Upper lobe of right lung (tissue), 1 donor: ENCODE results near the gene HIVEP3. TPM values are rescaled to one million over a fixed set of nuclear protein-coding genes. Genes with fewer than 3 reads are reported as not detected.
A peak's percentile ranks its signal among the peaks of the same experiment; 100 is the strongest.

Experiments
- ATAC-seq: fragments of 200-7000 bp; cut with Tn5 transposase; one replicate; pipeline ENCODE4 v1.9.1; 2020; ENCODE audit warnings: mild to moderate bottlenecking, moderate library complexity
- DNase-seq: peaks from one replicate; pipeline ENCODE4 v3.0.0-alpha.2; 2020
- H3K27ac ChIP-seq: fragments of 200-600 bp; one replicate; pipeline ENCODE4 v1.8.0; 2022
- H3K27me3 ChIP-seq: fragments of 200-600 bp; one replicate; pipeline ENCODE4 v1.8.0; 2022; ENCODE audit warnings: mild to moderate bottlenecking
- H3K36me3 ChIP-seq: fragments of 200-600 bp; one replicate; pipeline ENCODE4 v1.8.0; 2022
- H3K4me1 ChIP-seq: fragments of 200-600 bp; one replicate; pipeline ENCODE4 v1.8.0; 2022
- H3K4me3 ChIP-seq: fragments of 200-600 bp; one replicate; pipeline ENCODE4 v1.8.0; 2022; ENCODE audit warnings: mild to moderate bottlenecking
- H3K9me3 ChIP-seq: fragments of 200-600 bp; one replicate; pipeline ENCODE4 v1.8.0; 2022
- intact Hi-C: fragments of 100-400 bp; cut with DNase I; formaldehyde crosslinking; loops from one replicate; pipeline ENCODE4 v1.11.0; 2022
- total RNA-seq: library from RNA; stranded (reverse); fragmentation: NEBNext Ultra II Directional; extraction: Animal tissue kit (Norgen Biotek cat#: 25700); gene quantifications from one replicate; pipeline ENCODE4 v1.2.1, GENCODE V29; 2021
- TF ChIP-seq, protein P1 (sequence below): fragments of 200-600 bp; IDR thresholded peaks from one replicate; pipeline ENCODE4 v1.8.0; 2022; ENCODE audit warnings: antibody characterized with exemption
- donor health status: DM: no; HTN: yes; CAD: no; lungs with severe emphysema.

Gene HIVEP3
- total RNA-seq, 1 donor from 2014 or later = 16.6 TPM

DNA sequence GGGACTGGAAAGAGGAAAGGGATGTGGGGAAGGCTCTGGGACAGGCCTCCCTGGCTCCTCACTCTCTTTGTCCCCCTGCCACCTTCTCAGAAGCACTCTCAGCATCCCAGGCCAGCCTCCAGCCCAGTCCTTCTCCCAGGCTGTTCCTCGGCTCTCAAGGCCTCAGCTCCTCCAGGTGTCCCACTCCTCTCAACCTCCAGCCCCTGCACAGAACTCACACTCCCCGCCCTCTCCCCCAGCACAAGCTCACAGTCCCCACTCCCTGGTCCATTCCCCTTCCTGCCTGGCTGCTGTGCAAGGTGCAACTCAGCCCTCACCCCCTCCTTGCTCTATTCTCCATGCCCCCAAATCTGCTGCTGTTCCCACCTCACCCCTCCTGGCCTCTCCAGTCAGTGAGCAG lies 185.0 kb downstream of the HIVEP3 start:
- ATAC-seq (no peak), DNase-seq (no peak)
- Histone ChIP-seq H3K27ac (no peak overlapping the region), H3K36me3 (no peaks in the 10 kb centered on the region), H3K27me3 (no peaks in the 10 kb centered on the region), H3K9me3 (no peaks in the 10 kb centered on the region), H3K4me3 (no peak overlapping the region), H3K4me1 (peaks cover 42% of the 10 kb centered on the region)
- TF ChIP-seq, protein P1, sequence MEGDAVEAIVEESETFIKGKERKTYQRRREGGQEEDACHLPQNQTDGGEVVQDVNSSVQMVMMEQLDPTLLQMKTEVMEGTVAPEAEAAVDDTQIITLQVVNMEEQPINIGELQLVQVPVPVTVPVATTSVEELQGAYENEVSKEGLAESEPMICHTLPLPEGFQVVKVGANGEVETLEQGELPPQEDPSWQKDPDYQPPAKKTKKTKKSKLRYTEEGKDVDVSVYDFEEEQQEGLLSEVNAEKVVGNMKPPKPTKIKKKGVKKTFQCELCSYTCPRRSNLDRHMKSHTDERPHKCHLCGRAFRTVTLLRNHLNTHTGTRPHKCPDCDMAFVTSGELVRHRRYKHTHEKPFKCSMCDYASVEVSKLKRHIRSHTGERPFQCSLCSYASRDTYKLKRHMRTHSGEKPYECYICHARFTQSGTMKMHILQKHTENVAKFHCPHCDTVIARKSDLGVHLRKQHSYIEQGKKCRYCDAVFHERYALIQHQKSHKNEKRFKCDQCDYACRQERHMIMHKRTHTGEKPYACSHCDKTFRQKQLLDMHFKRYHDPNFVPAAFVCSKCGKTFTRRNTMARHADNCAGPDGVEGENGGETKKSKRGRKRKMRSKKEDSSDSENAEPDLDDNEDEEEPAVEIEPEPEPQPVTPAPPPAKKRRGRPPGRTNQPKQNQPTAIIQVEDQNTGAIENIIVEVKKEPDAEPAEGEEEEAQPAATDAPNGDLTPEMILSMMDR = no peak
- intact Hi-C loops = no loop called here

DNA sequence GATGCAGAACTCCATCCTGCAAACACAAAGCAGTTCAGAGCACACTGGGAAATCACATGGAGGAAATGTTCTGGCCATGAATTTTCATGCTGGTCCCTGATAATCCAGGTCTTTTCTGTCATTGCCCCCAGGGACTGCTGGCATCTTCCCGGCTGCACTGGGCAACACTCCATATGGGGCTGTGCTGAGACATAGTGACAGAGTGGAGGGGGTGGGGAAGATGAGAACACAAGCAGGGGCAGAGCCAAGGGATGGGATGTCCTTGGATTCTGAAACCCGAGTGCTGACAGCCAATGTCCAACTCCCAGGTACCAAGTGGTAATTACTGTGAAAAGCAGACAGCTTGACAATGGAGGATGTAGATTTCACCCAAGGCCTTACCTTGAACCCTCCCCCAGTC lies 185.7 kb downstream of the HIVEP3 start:
- intact Hi-C loops = no loop called here
- no peak overlapping the region for H3K4me3 ChIP-seq
- ATAC-seq = no peak
- H3K9me3 ChIP-seq = no peaks in the 10 kb centered on the region
- no peaks in the 10 kb centered on the region for H3K27me3 ChIP-seq
- no peak for DNase-seq
- H3K27ac ChIP-seq = no peak overlapping the region
- no peaks in the 10 kb centered on the region for H3K36me3 ChIP-seq
- TF ChIP-seq, protein P1 = no peak
- H3K4me1 ChIP-seq = peaks cover 42% of the 10 kb centered on the region

DNA sequence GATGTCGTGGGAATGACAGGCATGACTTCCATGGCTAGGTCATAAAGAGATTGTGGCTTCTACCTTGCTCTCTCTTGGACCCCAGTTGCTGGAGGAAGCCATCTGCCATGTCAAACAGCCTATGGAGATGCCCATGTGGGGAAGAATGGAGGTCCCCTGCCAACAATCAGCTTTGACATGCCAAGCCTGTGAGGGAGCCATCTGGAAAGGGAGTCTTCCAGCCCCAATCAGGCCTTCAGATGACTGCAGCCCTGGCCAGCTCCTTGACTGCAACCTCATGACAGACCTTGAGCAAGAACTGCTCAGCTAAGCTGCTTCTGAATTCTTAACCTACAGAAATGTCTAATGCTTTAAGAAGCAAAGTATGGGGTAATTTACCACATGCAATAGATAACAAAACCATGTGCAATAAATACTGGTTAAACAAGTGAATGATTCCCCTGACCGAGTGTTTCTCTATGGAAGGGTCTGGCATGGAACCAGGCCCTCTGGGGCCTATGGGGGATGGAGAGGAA lies 187.1 kb downstream of the HIVEP3 start:
- H3K27me3 ChIP-seq = no peaks in the 10 kb centered on the region
- intact Hi-C loops = no loop called here
- H3K36me3 ChIP-seq = no peaks in the 10 kb centered on the region
- TF ChIP-seq, protein P1 = no peak
- ATAC-seq (no peak), DNase-seq (no peak)
- no peak overlapping the region for H3K27ac ChIP-seq
- no peaks in the 10 kb centered on the region for H3K9me3 ChIP-seq
- no peak overlapping the region for H3K4me3 ChIP-seq
- peaks cover 56% of the 10 kb centered on the region for H3K4me1 ChIP-seq

DNA sequence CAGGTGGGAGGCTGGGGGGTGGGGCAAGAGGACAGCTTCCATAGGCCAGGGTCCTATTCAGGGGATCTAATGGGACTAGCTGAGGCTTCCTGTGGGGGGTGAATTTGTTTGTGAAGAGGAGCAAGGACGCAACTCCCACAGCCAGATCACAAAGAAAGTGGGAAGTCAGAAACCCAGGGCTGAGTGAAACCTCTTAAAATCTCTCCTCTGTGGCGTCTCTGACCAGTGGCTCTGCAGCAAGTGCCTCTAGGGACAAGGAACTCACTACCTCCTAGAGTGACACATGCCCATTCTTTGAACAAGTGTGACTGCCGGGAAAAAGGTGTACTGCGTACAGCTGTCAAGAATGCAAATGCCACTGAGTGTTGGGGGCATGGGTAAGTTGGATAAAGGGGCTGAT lies 187.9 kb downstream of the HIVEP3 start:
- no peaks in the 10 kb centered on the region for H3K9me3 ChIP-seq
- peaks cover 54% of the 10 kb centered on the region for H3K4me1 ChIP-seq
- H3K27me3 ChIP-seq = no peaks in the 10 kb centered on the region
- ATAC-seq = no peak
- H3K4me3 ChIP-seq = no peak overlapping the region
- intact Hi-C loops = no loop called here
- TF ChIP-seq, protein P1 = no peak
- DNase-seq = no peak
- H3K27ac ChIP-seq = no peak overlapping the region
- H3K36me3 ChIP-seq = no peaks in the 10 kb centered on the region

DNA sequence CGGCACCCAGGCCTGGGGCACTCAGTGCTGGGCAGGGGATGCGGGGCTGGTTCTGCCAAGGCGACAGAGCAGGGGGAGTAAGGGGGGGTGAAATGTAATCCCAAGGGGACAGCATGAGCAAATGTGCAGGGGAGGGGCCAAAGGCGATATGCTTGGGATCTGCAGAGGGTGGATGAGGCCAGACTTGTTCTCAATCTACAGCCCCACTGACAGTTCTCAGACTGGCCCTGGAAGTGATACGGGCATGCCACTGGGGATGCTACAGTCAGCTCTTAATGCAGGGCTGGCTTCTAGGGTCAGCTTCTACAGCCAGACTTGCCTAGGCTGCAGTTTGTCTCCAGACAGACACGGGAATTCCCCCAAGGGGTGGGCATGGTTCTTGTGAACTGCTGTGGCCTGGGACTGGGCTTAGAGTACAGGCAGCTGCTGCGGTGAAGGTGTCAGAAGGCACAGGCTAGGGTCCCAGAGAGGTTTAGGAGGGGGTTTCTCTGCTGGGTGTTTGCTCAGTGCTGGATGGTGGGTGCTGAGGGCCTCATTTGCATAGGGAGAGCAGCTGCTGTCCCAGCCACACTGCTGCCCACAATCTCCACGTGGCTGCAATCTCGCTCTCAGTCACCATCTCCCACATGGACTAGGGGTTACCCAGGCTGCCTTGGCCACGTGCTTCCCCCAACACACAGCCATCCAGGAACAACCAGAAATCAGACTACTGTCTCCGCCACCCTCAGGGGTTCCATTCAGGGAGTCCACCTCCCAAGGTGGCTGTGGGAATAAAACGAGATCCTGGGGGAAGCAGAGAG lies 190.1 kb downstream of the HIVEP3 start:
- TF ChIP-seq, protein P1 = no peak
- peak; percentile 73 for DNase-seq
- Histone ChIP-seq H3K27me3 (no peaks in the 10 kb centered on the region), H3K4me1 (peaks cover 50% of the 10 kb centered on the region), H3K4me3 (no peak overlapping the region), H3K9me3 (no peaks in the 10 kb centered on the region), H3K36me3 (no peaks in the 10 kb centered on the region), H3K27ac (no peak overlapping the region)
- intact Hi-C loops = no loop called here
- ATAC-seq = peak; percentile 53
